ENCODE measurements around the gene C1QL1.

The C1QL1 gene

DNA sequence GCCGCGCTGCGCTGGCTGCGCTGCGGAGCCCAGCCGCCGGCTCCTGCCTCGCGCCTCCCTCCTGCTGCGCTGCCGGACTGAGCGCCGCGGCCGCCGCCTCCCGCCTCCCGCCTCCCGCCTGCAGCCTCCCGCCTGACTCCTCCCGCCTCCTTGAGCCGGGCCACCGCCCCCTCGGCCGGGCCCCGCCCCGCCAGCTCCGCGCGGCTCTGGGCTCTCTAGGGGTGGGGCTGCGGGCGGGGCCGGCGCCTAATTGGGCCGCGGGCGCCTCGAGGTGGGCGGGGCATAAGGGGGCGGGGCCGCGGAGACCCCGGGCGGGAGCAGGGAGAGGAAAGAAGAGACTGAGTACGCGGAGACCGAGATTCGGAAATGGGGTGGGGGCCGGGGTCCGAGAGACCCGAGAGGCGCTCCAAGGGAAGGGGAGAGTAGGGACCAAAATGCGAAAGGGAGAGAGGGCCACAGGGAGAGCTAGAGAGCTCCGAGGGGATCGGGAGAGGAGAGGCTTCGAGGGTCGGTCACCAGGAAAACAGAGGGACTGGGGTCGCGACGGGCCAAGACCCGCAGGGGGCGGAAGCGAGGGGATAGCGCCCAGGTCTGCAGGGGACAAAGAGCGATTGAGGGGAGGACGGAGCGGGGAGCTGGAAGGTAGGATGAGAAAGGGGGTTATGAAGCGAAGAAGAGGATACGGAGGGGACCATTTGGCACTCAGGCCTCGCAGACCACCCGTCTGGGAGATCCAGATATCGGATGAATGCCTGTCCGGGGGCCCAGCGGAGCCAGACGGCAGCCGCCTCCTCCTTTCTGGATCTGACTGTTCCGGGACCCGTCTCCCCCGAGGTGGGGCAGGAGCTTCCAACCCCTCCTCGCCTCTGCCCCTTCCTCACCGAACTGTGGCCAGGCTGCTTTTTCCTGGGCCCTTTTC, at the start of gene C1QL1:
Gene C1QL1 (minus strand): TSS at position 79 of the 919 bp plus-strand sequence. CDS start 255 bp downstream, outside the sequence.
- peak; percentile 66 to 88 for DNase-seq (ENCODE audit: low read depth in 2 of 2)

DNA sequence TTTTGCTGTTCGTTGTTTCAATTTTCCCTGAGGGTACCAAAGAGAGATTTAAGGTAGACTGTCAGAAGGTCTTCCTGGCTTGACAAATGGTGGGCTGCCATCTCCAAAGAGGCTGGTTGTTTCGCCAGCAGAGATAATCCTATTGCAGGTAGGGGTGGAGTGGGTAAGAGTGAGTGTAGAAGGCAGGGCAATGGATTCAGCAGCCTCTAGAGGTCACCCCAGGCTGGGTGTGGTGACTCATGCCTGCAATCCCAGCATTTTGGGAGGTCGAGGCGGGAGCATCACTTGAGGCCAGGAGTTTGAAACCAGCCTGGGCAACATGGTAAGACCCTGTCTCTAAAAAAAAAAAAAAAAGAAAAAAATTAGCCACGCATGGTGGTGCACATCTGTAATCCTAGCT, 48.7 kb upstream of the C1QL1 start:
- no peak for DNase-seq (ENCODE audit: low read depth in 2 of 2)

DNA sequence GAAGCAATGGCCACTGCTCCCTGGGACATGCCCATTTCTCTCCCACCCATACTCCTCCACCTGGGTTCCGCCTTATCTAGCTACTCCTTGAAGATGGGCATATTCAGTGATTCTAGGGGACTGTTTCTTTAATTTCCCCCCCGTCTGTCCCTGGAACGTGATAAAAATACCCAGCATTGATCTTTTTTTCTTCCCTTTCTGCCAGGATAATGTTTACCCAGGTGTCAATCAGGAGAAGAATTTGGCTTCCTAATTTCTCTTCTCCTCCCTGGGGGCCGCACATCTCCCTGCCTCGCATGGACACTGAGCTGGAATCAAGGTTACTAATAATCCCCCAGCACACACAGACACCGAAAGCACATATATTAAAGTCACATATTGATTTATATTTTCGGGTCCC, 48.1 kb upstream of the C1QL1 start:
- DNase-seq (ENCODE audit: low read depth in 2 of 2): no peak

DNA sequence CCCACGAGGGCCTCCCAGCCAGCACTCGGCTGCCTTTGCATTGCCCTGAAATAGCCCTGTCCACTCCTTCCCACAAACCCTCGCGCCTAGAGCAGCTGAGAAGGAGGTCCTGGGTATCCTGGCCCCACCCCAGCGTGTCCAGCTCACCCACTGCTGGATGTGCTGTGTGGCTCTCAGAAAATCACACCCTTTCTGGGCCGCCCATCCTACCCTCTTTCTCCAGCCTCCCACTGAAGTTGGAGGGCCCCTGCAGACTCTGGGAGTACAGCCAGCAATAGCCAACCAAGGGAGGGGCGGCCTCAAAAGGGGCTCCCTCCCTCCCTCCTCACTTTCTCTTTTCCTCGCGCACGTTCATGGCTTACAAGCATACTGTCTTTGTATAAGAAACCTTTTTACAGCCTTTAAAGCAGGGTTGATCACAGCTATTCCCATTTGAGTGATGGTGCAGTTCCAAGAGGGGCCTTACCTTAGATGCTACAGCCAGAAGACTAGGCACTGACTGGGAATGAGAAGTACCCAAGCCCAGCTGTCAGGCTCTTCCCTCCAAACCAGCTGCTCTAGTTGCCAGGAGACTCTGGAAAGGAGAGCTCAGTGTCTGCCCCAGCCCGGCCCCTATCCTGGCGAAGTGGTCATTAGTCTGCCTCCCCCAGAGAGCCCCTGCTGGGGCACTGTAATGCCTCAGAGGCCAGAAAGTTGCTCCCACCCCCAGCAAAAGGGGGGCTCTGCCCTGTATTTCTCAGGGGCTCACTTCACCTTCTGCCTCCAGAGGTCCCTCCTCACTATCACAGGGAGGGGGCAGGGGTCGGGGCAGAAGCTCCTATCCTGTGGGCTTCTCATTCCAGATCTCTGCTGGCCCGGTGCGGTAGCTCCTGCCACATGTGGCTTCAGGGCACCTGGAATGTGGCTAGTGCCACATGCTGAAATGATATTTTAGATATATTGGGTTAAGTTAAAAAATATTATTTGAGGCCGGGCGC, 45.2 kb upstream of the C1QL1 start:
- no peak for DNase-seq (ENCODE audit: low read depth in 2 of 2)

DNA sequence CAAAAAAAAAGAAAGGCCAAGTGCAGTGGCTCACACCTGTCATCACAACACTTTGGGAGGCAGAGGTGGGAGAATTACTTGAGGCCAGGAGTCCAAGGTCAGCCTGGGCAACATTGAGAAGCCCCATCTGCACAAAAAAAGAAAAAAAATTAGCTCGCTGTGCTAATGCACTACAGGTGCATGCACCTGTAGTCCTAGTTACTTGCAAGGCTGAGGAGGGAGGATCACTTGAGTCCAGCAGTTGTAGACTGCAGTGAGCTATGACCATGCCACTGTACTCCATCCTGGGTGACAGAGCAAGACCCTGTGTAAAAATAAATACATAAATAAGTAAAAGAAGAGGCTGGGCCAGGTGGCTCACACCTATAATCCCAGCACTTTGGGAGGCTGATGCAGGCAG, 43.7 kb upstream of the C1QL1 start:
- DNase-seq (ENCODE audit: low read depth in 2 of 2): no peak

DNA sequence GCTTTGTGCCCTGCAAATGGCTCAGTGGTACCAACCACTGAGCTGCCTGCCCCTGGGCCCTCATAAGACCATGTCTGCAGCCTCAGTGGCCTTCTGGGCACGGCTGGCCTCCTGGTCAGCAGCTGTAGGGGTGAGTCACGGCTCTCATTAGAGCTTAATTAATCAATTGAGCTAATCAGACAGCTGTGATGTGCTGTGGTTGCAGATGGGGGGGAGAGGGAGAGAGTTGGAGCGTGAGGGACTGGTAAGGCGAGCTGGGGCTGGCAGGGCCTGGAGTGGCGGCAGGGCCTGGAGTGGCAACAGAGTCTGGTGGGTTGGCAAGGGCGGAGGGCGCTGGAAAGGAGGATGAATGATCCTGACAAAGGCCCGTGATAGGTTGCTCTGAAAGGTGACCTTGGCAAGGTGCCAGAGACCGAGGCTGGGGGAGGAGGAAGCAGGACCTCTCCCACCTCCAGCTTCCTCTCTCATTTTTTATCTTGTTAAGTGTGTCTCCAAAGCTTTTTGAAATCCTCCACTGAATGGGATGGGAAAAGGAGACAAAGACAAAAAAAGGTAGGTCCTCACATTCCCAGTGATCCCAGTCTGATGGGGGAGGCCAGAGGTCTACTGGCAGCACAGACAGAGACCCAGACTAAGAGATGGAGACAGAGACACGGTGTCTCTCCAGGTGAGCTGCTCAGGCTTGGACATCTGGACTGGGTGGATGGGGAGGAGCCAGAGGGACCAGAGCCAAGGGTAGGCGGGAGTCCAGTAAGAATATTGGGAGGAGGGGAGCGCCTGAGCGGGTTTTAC, 41.8 kb upstream of the C1QL1 start:
- DNase-seq (ENCODE audit: low read depth in 2 of 2): no peak

DNA sequence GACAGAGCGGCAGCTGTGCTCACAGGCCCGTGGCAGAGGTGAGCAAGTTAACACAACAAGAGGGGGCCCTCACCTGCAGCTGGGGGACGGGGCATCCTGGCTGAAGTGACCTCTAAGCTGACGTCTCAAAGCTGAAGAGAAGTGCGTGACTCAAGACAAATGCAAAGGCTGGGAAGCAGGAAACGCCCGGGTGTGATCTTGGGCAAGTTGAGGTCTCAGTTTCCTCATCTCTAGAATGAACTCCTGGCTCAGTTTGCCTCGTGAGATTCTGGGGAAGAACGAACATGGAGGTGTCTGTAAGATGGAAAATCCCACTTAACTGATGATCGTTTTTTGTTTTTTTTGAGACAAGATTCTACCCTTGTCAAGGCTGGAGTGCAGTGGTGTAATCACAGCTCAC, 40.1 kb upstream of the C1QL1 start:
- no peak for DNase-seq (ENCODE audit: low read depth in 2 of 2)

DNA sequence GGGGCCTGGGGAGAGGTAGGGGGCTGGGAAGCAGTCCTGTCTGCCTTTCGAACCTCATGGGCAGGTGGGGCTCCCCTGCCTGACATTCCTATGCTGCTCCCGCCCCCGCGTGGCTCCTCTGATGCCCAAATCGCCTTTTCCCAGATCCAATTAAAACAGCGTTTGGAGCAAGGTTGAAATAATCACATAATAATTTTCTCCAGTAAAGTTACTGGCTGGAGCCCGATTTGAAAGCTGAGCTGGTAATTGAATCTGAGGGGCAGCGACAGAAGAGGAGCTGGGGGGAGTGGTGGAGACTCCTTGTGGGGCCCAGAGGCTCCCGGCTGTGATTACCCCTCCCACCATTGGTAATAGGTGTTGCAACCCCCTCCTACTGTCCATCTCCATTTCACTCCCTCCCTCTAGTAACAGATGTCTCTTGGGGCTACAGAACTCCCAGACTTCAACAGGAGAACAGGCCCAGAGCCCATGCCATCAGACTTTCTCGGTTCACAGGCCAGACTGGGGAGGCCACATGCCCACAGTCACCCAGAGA, 38.9 kb upstream of the C1QL1 start:
- DNase-seq (ENCODE audit: low read depth in 2 of 2): no peak

DNA sequence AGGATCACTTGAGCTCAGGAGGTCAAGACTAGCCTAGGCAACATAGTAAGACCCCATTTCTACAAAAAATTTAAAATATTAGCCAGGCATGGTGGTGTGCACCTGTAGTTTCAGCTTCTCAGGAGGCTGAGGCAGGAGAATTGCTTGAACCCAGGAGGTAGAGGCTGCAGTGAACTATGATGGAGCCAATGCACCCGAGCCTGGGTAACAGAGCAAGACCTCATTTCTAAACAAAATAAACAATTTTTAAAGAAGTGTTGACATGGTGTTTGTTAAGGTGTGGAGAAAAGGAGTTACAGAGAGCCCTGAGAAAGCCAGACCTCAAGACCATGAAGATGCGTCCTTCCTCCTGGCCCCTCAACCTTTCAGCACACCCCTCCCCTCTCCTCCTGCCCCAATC, 37.6 kb upstream of the C1QL1 start:
- no peak for DNase-seq (ENCODE audit: low read depth in 2 of 2)

DNA sequence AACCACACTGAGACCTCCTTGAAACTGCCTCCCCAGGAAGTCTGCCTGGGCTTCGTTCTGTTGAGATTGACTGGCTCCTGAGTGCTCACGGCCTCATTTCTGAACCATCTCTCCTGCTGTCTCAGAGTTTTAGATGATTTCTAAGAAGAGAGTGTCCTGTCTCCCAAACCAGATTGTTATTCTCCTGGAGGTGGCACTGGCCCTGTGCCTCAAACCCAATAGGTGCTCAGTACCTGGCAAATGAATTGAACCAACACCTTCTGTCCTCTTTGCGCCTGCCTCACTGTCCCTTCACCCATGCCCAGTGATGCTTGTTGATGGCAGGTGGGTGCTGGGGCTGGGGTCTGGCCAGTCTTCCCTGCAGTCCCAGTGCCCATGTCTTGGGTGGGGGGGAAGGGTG, 36.3 kb upstream of the C1QL1 start:
- DNase-seq (ENCODE audit: low read depth in 2 of 2): no peak

DNA sequence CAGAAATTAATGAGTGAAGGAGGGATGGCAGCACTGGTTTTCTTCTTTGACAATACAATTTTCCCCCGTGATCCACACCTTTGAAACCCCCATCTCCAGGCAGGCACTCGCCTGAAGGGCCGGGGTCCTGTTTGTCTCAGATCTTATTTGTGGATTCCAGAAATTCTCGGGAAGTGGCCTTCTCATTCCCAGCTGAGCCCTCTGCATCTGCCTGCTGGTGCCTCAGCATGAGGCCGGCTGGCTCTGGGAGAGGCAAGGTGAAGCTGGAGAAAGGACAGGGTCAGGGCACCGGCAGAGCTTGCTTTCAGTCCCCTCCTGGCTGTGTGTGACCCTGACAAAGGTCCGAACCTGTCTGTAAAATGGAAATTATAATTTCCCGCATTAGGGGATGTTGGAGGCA, 35.8 kb upstream of the C1QL1 start:
- DNase-seq (ENCODE audit: low read depth in 2 of 2): no peak

DNA sequence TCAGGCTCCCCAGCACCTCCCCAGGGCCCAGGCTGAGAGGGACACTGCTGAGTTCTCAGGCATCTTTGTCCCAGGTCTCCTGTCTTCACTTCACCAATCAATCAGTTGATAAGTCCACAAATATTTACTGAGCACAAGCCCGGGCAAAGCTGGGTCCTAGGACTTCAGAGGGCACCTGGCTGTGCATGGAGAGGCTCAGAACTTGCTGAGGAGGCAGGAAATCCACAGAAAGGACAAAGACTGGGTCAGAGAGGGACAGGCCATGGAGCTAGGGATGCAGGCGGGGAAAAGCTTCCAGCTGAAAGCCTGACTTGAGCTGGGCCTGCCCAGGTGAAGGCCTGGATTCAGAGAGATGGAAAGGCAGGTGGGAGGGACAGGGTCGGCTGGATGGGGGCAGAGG, 33.2 kb upstream of the C1QL1 start:
- DNase-seq (ENCODE audit: low read depth in 2 of 2): no peak

DNA sequence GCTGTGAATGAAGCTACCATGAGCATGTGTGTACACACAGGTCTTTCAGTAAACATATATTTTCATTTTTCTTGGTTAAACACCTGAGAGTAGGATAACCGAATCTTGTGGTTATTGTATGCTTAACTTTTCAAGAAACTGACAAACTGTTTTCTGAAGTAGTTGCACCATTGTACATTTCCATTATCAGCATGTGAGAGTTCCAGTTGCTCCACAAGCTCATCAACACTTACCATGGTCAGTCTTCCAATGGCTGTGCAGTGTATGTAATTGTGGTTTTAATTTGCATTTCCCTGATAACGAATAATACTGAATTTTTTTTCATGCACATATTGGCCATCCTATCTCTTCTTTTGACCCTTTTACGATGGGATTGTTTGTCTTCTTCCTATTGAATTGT, 31.3 kb upstream of the C1QL1 start:
- DNase-seq (ENCODE audit: low read depth in 2 of 2): no peak

DNA sequence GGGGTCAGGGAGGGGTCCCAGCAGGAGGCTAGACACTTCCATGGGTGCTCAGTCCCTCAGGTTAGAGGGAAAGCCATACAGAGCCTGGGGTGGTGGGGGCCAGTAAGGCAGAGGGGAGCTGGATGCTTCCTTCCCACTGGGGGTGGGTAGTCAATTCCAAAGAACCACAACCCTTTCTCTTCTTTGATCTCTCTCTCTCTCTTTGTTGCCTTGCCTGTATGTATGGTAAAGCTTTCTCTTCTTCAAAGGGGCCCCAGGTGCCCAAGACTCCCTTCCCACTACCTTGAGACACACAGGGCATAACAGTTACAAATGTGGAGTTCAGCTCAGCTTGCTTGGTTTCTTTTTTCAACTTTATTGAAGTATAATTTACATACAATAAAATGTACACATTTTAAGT, 30.5 kb upstream of the C1QL1 start:
- DNase-seq (ENCODE audit: low read depth in 2 of 2): no peak

DNA sequence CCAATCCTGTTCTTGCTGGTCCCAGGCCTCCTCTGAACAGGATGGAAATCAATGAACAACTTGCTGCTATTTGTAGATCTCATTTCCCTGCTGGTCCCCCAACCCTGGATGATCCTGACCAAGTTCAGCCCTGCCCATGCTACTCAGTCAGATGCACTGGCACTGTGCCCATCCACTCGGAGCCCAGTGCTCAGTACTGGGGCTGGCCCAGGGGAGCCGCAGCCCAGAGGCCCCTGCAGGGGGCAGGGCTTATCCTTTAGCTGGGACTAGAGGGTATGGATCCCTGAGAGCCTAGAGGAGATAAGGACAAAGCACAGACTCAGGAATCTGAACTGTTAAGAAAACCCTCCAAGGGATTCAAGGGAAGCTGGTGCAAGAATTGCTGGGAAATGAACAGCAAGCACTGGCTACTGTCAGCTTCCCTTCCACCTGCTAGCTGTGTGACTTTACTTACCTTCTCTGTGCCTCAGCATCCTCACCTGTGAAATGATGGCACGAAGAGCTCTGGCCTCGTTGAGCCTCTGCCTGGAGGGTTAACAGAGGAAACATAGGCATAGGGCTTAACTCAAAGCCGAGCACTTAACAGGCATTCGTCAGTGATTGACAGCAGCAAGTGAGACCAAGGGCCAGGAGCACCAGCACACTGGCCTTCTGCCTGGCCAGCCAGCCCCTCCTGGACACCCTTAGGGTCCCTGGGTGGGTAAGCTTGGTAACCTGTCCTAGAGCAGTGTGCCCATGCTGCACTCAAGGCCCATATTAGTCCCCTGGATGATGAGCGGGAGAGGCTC, 29.8 kb upstream of the C1QL1 start:
- DNase-seq (ENCODE audit: low read depth in 2 of 2): no peak

DNA sequence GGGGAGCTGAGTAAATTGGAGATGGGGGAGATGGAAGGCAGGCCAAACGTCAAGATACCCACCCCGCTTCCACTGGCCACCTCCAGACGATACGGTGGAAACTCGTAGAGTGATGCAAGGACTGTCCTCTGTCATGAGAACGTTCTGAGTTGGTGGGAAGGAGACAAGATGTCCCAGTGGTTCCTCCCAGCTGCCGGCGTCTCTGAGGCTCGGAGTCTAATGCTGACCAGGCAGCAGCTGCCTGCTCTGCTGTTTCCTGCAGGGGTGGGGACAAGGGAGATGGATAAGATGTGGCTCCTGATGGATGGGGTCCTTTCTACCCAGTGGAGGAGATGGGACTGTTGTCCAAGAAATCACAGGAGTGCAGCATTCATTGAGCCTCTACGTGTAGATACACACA, 28.2 kb upstream of the C1QL1 start:
- DNase-seq (ENCODE audit: low read depth in 2 of 2): no peak

DNA sequence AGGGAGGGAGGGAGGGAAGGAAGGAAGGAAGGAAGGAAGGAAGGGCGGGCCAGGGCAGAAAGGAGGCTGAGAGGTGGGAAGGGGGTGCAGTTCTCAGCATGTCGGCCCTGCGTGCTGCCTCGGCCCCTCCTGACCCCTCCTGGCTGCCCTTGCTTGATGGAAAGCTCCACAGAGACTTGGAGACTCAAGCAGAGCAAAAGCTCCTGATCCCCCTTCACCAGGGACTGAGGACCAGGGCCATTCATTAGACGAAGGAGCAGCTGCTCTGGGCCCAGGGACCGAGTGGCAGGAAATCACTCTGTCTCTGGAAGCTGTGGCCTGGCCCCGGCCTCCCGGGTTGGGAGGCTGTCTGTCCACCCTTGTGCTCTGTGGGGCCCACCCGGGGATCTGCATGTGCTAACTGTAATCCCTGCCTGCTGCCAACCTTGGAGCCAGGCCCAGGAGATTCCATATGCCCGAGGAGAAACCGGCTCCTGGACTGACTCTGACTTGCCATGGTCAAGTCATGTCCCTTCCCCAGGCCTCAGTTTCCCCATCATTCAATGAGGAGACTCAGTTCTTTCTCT, 27.4 kb upstream of the C1QL1 start:
- no peak for DNase-seq (ENCODE audit: low read depth in 2 of 2)

DNA sequence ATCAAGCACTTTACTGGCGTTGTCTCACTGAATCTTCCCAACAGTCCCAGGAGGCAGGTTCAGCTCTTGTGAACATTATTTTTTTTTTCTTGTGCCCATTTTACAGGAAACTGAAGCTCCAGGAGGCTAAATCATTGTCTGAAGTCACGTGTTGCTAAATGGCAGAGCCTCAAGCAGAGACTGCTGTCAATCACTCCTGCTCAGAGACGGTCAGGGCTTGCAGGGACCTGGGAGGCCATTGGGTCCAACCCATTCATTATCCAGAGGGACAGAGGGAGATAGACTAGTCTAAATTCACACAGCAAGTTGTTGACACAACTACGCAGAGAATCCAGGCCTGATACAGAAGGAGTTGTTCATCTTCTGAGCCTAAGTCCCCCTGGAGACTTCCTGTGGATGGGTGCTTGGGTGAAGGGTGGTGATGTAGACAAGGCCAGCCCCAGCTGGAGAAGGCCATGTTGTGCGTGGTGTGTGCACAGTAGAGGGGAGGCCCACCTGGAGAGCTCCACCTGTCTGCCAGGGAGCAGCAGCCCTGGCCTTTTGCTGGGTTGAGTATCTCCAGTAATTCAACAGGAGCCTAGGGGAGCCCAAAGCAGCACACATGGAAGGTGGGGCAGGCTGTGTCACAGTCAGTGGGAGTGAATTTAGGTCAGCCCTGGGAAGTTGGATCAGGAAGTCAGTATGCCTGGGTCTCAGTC, 24.3 kb upstream of the C1QL1 start:
- no peak for DNase-seq (ENCODE audit: low read depth in 2 of 2)

DNA sequence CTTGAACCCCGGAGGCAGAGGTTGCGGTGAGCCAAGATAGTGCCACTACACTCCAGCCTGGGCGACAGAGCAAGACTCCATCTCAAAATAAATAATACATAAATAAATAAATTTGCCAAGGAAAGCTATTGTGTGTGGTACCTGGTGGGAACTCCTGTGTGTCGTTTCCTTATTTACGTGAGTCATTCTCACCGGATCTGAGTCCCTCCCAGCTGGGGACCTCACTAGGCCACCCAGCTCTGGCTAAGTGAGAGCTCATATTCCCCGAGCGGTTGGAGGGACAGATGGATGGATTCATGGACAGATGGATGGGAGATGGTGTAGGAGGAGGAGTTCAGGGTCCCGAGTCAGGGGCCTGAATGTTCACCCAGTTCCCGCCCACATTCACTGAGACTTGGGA, 22.9 kb upstream of the C1QL1 start:
- DNase-seq (ENCODE audit: low read depth in 2 of 2): no peak
